ENCODE results near the gene FXYD3. TPM values are rescaled to one million over a fixed set of nuclear protein-coding genes. Genes with fewer than 3 reads are reported as not detected.

Gene FXYD3
- total RNA-seq, 1 experiment from 2014 or later, result 17.4 TPM

Other genes starting within 250 kb of the FXYD3 start
- 4.1 TPM for gene ZNF30, start 188.9 kb upstream of the FXYD3 start, total RNA-seq (2021; ENCODE audit: unreplicated experiment)
- gene ZNF792, start 151.6 kb upstream of the FXYD3 start, total RNA-seq (2021; ENCODE audit: unreplicated experiment), result 3.6 TPM
- gene GRAMD1A, start 115.5 kb upstream of the FXYD3 start, total RNA-seq (2021; ENCODE audit: unreplicated experiment), result 75.4 TPM
- gene SCN1B, start 85.4 kb upstream of the FXYD3 start, total RNA-seq (2021; ENCODE audit: unreplicated experiment), result 6.6 TPM
- gene HPN, start 74.1 kb upstream of the FXYD3 start, total RNA-seq (2021; ENCODE audit: unreplicated experiment), result 0.32 TPM
- 0.32 TPM for gene LGI4, start 19.2 kb downstream of the FXYD3 start, total RNA-seq (2021; ENCODE audit: unreplicated experiment)
- 7.8 TPM for gene FXYD1, start 23.0 kb downstream of the FXYD3 start, total RNA-seq (2021; ENCODE audit: unreplicated experiment)
- gene FXYD7, start 27.4 kb downstream of the FXYD3 start, total RNA-seq (2021; ENCODE audit: unreplicated experiment), result 0.71 TPM
- gene FXYD5, start 38.9 kb downstream of the FXYD3 start, total RNA-seq (2021; ENCODE audit: unreplicated experiment), result 123 TPM
- not detected for gene FAM187B, start 112.9 kb downstream of the FXYD3 start, total RNA-seq (2021; ENCODE audit: unreplicated experiment)
- 211 TPM for gene LSR, start 133.2 kb downstream of the FXYD3 start, total RNA-seq (2021; ENCODE audit: unreplicated experiment)
- 98.4 TPM for gene USF2, start 153.1 kb downstream of the FXYD3 start, total RNA-seq (2021; ENCODE audit: unreplicated experiment)
- not detected for gene HAMP, start 166.7 kb downstream of the FXYD3 start, total RNA-seq (2021; ENCODE audit: unreplicated experiment)
- gene MAG, start 176.3 kb downstream of the FXYD3 start, total RNA-seq (2021; ENCODE audit: unreplicated experiment), result 0.17 TPM
- 7.0 TPM for gene CD22, start 213.4 kb downstream of the FXYD3 start, total RNA-seq (2021; ENCODE audit: unreplicated experiment)
- not detected for gene FFAR1, start 232.1 kb downstream of the FXYD3 start, total RNA-seq (2021; ENCODE audit: unreplicated experiment)
- not detected for gene FFAR3, start 242.6 kb downstream of the FXYD3 start, total RNA-seq (2021; ENCODE audit: unreplicated experiment)

Measured in HCT116 (cell line).